LNCaP clone FGC (cell line): ENCODE results near the gene ME3.

ENCODE experiments used
- DNase-seq: peaks from one replicate; pipeline ENCODE4 v3.0.0-alpha.2; 2011; ENCODE audit warnings: low read depth
- H3K4me3 ChIP-seq: 2 replicates; pipeline ENCODE4 v1.5.1; 2011; ENCODE audit warnings: mild to moderate bottlenecking, low read depth, low read length, control low read depth
- CTCF ChIP-seq: IDR thresholded peaks from 2 replicates; pipeline ENCODE4 v1.5.1; 2012; ENCODE audit warnings: mild to moderate bottlenecking; ENCODE audit not compliant: control insufficient read depth, insufficient read depth; ENCODE audit errors: extremely low read depth

Gene ME3

DNA sequence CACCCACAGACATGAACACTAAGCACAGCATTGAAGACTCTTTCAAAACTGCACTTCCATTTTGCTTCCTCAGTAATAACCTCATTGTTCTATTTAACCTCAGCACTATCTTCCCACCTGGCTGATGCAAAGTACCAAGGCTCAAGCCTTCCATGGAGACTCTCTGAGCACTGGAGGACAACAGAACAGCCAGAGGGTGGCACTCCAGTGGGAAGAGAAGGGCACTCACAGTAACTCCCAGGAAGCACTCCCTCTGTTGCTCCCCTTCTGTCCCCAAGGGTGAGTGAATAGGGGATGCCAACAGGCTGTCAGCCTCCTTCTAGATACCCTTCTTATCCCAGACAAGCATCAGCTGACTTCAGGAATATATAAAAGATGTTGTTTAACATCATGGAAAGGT, 3.5 kb downstream of the ME3 start:
- no peak overlapping the region for H3K4me3 ChIP-seq
- DNase-seq: no peak
- no peak for TF ChIP-seq CTCF

DNA sequence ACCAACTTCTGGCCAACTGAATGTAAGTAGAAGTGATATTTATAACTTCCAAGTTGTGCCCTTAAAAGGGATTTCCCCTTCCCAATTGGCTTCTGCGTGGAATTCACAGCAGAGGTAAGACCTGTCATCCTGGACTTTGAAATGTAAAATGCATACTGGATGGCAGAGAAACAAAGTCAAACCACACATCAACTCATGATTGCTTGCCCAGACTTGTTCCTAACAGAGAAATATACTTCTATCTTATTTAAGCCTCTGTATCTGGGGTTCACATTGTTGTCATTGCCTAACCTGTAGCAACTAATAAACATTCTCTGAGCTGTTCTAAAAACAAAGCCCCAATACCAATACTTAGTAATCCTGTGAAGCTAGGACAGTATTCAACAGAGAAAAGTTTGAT, 6.2 kb downstream of the ME3 start:
- no peak for TF ChIP-seq CTCF
- H3K4me3 ChIP-seq: no peak overlapping the region
- no peak for DNase-seq

DNA sequence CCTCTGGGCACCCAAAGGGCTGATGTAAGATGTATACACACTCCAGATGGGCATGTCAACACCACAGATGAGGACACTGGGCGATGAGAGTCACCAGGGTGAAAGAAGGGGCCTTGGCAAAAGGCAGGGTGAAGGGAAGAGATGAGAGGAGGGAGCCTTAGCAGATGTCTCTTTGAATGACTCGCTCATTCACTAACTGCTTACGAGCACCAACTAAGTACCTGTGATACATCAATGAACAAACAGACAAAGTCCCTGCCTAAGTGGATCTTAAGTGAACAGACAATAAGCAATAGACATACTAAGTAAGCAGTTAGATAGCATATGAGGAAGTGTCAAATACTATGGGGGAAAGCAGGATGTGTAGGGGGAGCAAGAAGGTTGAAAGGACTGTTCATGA, 7.5 kb downstream of the ME3 start:
- no peak overlapping the region for H3K4me3 ChIP-seq
- DNase-seq: no peak
- no peak for TF ChIP-seq CTCF

GRCh38 chr11:86663761-86664160, 8.7 kb downstream of the ME3 start:
- DNase-seq: no peak
- H3K4me3 ChIP-seq: no peak overlapping the region
- TF ChIP-seq CTCF: no peak

DNA sequence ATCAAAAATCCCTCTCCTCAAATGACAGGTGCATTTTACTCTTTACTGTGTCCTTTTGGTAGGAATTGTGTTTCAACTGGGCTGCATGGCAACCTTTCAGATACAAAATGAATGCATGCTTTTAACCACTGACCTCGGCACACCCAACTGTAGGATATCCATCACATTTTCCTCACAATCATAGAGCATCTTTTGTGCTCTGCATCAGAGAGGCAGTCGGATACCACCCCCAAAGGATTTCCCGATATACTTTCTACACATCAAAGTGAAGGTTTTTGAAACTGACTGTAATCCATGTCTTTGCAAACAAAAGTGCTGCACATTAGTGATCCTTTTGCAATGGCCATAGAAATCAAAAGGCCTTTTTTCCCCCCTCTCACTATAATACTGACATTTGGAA, 9.1 kb downstream of the ME3 start:
- TF ChIP-seq CTCF: no peak
- no peak overlapping the region for H3K4me3 ChIP-seq
- no peak for DNase-seq

- no peak overlapping the region for H3K4me3 ChIP-seq
- no peak for TF ChIP-seq CTCF
- no peak for DNase-seq
Measured at GRCh38 chr11:86660736-86661135, 11.7 kb downstream of the ME3 start.

- no peak overlapping the region for H3K4me3 ChIP-seq
- TF ChIP-seq CTCF: no peak
- DNase-seq: no peak
Measured at GRCh38 chr11:86660088-86660487, 12.3 kb downstream of the ME3 start.
